KOPT-K1 (cell line): ENCODE results near the gene DLG2.

ENCODE experiments used
- H3K27ac ChIP-seq: fragments of 200-600 bp; sonication (generic); 2 replicates; pipeline ENCODE4 v1.5.1; 2016; ENCODE audit warnings: antibody characterized with exemption, mild to moderate bottlenecking, low read depth, low read length; ENCODE audit not compliant: poor library complexity, severe bottlenecking
- H3K36me3 ChIP-seq: fragments of 200-600 bp; sonication (generic); 2 replicates; pipeline ENCODE4 v1.5.1; 2017; ENCODE audit warnings: antibody characterized with exemption, mild to moderate bottlenecking, low read length, moderate library complexity; ENCODE audit not compliant: insufficient read depth
- H3K9me3 ChIP-seq: fragments of 200-600 bp; sonication (generic); 2 replicates; pipeline ENCODE4 v1.5.1; 2017; ENCODE audit warnings: antibody characterized with exemption, low read length, mild to moderate bottlenecking; ENCODE audit not compliant: insufficient read depth, poor library complexity, severe bottlenecking

Gene DLG2

GRCh38 chr11:84224042-84224441 is 1403.1 kb downstream of the DLG2 start:
- Histone ChIP-seq H3K36me3 (no peaks in the 10 kb centered on the region), H3K27ac (no peak overlapping the region)

DNA sequence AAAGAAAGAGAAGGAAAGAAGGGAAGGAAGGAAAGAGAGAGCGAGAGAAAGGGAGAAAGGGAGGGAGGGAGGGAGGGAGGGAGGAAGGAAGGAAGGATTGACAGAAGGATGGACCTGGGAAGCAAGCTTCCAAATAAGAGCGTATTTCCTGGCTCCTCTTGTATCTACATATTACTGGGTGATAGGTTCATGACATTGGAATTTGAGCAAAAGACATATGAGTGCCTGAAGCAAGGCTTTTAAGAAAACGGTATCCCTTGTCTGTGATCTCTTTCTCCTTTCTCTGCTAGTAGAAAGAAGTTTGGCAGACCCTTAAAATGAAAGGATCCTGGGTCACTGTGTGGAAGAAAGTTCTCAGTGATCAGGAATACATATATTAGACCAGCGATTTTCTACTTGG is 1408.8 kb downstream of the DLG2 start:
- H3K9me3 ChIP-seq = no peaks in the 10 kb centered on the region
- H3K27ac ChIP-seq = no peak overlapping the region
- H3K36me3 ChIP-seq = no peaks in the 10 kb centered on the region

More at GRCh38 chr11:84224042-84224441, 1403.1 kb downstream of the DLG2 start:
- no peaks in the 10 kb centered on the region for H3K9me3 ChIP-seq

DNA sequence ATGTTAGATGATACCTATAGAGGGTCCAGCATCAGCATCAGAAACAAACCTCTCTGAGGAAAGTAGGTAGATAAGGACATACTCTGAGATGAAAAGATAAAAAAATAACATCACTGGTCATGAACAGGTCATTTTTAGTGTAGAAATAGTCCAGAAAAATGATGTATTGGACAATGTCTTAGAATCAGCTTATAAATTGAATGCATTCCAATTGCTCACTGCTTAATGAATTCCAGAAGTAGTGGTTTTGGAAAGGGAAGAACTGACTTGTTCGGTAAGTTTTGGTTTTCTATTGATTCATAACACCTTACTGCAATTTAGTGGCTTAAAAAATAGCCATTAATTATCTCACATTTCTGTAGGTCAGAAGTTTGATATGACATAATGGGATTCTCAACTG is 1411.5 kb downstream of the DLG2 start:
- no peak overlapping the region for H3K27ac ChIP-seq
- no peaks in the 10 kb centered on the region for H3K36me3 ChIP-seq
- H3K9me3 ChIP-seq = no peaks in the 10 kb centered on the region

DNA sequence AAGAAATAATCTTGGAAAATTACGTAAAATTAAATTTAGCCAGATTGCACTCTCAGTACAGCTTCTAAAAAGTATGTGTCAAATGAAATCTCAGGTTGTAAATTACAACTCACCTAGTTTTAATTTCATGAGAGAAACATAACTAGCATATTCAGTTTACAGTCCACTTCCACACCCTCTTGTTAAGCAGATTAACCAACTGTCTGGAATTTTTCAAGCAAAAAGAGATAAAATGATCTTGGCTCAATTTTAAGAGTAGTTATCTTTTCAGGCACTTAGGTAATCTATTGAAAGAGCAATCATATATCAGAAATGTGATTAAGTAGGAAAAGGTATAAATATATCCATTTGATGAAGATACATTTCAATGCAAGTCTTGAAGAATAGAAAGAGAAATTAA is 1412.6 kb downstream of the DLG2 start:
- Histone ChIP-seq H3K9me3 (no peaks in the 10 kb centered on the region), H3K36me3 (no peaks in the 10 kb centered on the region), H3K27ac (no peak overlapping the region)

- H3K9me3 ChIP-seq = no peaks in the 10 kb centered on the region
- H3K27ac ChIP-seq = no peak overlapping the region
- no peaks in the 10 kb centered on the region for H3K36me3 ChIP-seq
These were observed 1414.4 kb downstream of the DLG2 start for GRCh38 chr11:84212468-84213390.

GRCh38 chr11:84211896-84212295 is 1415.2 kb downstream of the DLG2 start:
- H3K36me3 ChIP-seq = no peaks in the 10 kb centered on the region
- no peak overlapping the region for H3K27ac ChIP-seq
- no peaks in the 10 kb centered on the region for H3K9me3 ChIP-seq

- Histone ChIP-seq H3K27ac (no peak overlapping the region), H3K9me3 (no peaks in the 10 kb centered on the region), H3K36me3 (no peaks in the 10 kb centered on the region)
These were observed 1432.4 kb downstream of the DLG2 start for GRCh38 chr11:84194696-84195095.

DNA sequence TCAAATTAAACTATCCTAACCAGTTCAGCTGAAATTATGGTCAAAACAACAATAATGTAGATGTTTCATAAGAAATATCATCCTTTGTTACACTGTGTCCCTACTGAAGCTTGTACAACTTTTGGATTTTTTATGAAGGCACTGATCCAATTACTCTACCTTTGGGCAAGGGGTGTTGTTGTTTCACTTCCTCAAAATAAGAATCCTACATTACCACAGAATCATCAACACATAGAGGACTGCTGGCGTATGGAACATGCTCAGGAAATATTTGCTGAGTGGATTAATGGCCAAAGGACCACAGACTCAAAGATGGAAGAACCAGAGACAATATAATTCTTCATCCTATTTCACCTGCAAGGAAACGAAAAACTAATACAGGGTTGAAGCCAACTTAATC is 1433.4 kb downstream of the DLG2 start:
- Histone ChIP-seq H3K27ac (no peak overlapping the region), H3K36me3 (no peaks in the 10 kb centered on the region), H3K9me3 (no peaks in the 10 kb centered on the region)

DNA sequence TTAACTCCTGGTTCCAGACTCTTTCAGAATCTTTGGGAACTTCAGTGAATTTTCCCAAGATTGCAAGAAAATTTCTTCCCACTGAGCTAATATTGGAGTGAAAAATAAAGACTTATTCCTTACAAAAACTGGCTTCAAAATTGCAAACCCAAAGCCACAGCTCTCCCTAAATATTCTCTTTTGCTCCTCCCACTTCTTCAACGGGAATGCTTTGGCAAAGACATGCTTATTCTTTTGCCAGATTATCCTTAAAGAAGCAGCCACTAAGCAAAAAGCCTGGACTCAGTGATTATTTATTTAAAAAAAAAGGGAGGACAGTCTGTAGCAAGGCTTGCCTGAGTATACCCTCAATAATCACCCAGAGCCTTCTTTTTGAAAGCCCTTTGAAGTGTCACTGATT is 1438.6 kb downstream of the DLG2 start:
- Histone ChIP-seq H3K27ac (no peak overlapping the region), H3K36me3 (no peaks in the 10 kb centered on the region), H3K9me3 (no peaks in the 10 kb centered on the region)

DNA sequence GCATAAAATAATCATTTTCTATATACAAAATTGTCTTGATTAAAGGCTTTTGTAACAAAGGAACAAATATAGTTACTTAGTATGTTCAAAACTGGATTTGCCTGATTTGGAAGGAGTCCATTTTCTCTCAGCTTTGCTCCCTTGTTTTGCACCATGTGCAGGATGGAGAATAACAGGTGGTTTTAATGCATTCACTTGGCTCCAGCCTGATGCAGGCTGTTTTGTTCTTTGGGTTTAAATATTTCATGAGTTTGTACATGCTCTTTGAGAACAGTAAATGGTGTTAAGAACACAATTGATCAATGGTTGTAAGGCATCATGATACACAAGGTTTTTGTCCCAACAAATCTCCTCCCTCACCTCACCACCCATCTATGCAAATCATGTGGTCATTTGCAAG is 1454.1 kb downstream of the DLG2 start:
- Histone ChIP-seq H3K9me3 (no peaks in the 10 kb centered on the region), H3K36me3 (no peaks in the 10 kb centered on the region), H3K27ac (no peak overlapping the region)

DNA sequence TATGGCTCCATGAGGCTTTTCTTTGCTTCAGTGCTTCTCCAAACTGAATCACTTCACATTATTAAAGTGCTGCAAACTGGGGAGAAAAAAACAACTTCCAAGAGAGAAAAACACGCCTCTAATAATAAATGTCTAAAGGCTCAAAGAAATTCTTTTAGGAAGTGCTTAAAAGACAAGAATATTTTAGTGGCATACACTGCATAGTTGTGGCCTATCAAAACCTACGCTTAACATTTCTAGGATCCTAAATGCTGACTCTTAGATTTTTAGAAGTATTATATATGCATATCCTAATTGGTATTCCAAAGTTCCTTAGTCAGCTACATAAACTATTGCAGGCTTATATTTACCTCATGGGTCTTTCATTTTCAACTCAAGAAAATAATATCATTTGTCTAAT is 1462.0 kb downstream of the DLG2 start:
- Histone ChIP-seq H3K27ac (no peak overlapping the region), H3K36me3 (no peaks in the 10 kb centered on the region), H3K9me3 (no peaks in the 10 kb centered on the region)

DNA sequence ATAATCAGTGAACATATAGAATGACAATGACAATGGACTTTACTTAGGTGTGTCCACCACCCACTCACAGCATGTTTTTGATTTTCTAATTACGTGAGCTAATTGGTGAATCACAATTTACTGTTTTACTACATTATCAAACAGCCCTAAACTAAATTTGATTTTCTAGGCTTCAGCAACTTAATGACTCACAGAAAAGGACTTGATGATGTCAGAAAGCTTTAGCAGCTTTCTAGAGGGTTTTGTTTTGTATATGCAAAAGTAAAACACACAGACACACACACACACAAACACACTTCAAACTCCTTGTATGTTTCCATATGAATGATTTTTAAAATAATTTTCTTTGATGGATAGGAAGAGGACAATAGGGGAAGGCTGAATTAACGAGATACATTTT is 1462.4 kb downstream of the DLG2 start:
- Histone ChIP-seq H3K36me3 (no peaks in the 10 kb centered on the region), H3K27ac (no peak overlapping the region), H3K9me3 (no peaks in the 10 kb centered on the region)

DNA sequence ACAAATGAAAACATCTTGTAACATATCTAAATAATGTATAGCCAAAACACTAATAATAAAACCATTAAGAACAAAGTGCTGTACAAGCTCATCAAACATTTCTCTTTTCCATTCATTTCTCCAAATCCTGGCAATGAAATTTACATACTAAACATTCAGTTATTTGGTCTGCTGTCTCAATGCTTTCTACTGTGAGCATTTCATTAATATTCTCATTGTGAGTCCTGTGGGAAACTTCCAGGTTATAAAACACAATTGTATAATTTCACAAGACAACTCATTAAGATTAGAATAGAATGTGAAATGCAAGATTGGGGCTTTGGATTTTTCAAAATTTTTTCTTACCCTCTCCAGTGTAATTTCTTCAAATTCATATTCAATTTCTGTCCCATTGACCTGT is 1464.0 kb downstream of the DLG2 start:
- Histone ChIP-seq H3K9me3 (no peaks in the 10 kb centered on the region), H3K27ac (no peak overlapping the region), H3K36me3 (no peaks in the 10 kb centered on the region)

- Histone ChIP-seq H3K36me3 (no peaks in the 10 kb centered on the region), H3K27ac (no peak overlapping the region), H3K9me3 (no peaks in the 10 kb centered on the region)
These were observed 1469.5 kb downstream of the DLG2 start for GRCh38 chr11:84157639-84158038.

DNA sequence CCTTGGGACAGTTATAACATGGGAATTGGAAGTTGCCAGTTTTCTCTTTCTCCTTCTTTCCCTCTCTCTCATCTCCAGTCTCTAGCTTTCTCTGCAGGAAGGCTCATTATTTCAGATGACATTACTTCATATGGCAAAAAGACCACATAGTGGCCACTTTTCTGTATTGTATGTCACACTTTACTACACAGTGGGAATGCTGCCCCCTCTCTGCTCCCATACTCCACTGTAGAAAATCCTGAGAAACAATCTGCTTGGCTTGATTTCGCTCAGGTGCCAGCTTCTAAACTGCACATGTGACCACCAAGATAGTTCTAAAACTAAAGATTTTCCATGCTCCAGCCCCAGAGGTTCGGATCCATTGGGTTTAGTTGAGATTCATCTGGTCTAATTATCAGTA is 1480.3 kb downstream of the DLG2 start:
- Histone ChIP-seq H3K36me3 (no peaks in the 10 kb centered on the region), H3K27ac (no peak overlapping the region), H3K9me3 (no peaks in the 10 kb centered on the region)

- no peaks in the 10 kb centered on the region for H3K9me3 ChIP-seq
- no peak overlapping the region for H3K27ac ChIP-seq
- no peaks in the 10 kb centered on the region for H3K36me3 ChIP-seq
These were observed 1481.4 kb downstream of the DLG2 start for GRCh38 chr11:84145616-84146185.
